GM18499 (cell line): ENCODE results near the gene INCENP.
A peak's percentile ranks its signal among the peaks of the same experiment; 100 is the strongest.
"Not testable (repeated sequence)": the region's sequence is repeated elsewhere in the genome, so short reads cannot be mapped to it uniquely, and the experiment has no call there.

Experiments
- ATAC-seq: cut with Tn5 transposase; IDR thresholded peaks from one replicate; pipeline ENCODE4 v1.9.1; 2021; ENCODE audit warnings: moderate number of reproducible peaks; ENCODE audit not compliant: insufficient read depth, unreplicated experiment

Gene INCENP

GRCh38 chr11:62123669-62124185, at the start of gene INCENP:
Gene INCENP, plus strand, starts transcription at chr11:62124011. Its CDS starts 4,151 bp downstream, at chr11:62128162.
- ATAC-seq = peak; percentile 91

DNA sequence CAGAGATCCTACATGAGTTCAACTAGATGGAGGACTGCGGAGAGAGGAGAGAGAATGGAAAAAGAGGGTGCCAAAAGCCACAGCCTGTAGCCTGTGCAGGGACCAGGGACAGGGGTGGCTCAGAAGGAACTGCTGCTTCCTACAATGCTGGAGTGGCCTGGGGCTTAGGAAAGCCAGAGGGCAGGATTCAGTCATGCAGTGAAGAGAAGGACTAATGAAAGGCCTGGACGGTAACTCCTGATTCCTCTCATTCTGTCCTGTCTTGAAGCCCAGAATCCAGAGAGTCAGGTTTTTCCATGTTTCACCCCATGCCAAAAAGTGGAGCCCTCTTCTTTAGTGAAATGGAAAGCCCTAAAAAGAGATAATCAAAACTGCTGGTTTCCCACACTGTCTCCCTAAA, 48.4 kb upstream of the INCENP start:
- ATAC-seq = no peak

DNA sequence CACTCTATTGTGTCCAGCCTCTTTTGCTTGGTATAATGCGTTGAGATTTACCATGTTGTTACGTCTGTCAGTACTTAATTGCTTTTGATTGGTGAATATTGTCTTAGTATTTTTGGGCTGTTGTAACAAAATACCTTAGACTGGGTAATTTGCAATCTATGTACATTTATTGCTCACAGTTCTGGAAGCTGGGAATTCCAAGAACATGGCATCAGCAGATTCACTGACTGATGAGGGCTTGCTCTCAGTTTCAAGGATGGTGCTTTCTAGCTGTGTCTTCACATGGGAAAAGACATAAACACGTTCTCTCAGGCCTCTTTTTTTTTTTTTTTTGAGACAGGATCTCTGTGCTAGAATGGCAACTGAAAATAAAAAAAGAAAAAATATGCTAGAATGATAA, 46.7 kb upstream of the INCENP start:
- ATAC-seq = no peak

DNA sequence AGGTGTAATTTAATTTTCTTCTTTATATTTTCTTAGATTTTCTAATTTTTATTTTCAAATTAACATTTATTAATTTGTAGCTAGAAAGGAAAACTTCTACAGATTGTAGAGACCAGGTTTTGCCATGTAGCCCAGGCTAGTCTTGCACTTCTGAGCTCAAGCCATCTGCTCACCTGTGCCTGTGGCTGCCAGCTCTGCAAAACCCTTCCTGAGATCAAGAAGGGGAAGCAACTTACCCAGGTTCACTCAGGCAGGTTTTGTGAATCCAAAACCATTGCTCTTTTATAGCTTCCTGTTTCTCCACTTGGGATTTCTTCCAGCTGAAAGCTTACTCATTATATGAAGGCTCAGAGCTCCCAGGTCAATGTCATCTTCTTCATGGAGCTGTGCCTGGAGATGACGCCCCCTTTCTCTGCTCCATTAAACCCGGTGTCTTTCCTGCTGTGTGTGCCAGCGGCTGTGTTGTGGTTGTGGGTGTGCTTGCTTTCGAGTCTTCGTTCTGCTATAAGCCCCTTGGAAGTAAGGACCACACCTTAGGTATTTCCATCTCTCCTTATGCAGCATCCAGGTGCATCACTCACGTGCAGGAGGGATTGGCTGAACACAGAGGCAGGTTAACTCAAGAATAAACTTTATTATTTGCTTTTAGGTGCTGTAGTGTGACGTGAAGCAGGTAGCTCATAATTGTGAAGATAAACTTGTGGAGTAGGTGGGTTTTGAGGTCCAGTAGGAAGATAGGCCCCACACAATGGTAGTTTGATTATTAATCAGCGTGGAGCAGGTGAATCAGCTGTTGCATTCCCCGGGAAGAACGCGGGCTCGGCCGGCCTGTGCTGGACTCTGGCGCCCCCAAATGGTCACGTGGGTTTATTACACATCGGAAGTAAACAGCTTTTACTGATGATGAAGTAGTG, 42.2 kb upstream of the INCENP start:
- ATAC-seq = no peak

- no peak for ATAC-seq
These were observed 41.5 kb upstream of the INCENP start for GRCh38 chr11:62082292-62082657.

DNA sequence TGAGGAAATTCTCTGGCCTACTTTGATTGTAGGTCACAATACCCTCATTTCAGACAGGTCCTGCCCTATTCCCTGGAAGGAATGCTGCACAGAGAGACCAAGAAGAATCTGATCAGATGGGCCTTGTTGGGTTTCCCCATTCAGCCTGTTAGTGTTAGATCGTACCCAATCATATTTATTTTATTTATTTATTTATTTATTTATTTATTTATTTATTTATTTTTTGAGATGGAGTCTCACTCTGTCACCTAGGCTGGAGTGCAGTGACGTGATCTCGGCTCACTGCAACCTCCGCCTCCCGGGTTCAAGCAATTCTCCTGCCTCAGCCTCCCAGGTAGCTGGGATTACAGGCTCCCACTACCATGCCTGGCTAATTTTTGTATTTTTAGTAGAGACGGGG, 39.0 kb upstream of the INCENP start:
- not testable (repeated sequence) for ATAC-seq

DNA sequence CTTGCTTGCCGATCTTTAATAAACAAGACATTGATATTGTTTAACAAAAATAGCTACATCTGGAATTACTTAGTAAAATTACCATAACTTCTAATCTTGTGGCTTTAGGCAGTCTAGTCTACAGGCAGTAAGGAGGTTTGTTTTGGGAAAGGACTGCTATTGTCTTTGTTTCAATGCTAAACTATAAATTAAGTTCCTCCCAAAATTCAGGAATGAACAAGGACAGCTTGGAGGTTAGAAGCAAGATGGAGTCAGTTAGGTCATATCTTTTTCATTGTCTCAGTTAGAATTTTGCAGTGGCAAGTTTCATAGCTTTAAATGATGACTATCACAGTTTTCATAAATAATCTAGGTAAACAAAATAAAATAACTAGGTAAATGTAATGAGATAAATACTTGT, 36.1 kb upstream of the INCENP start:
- no peak for ATAC-seq

DNA sequence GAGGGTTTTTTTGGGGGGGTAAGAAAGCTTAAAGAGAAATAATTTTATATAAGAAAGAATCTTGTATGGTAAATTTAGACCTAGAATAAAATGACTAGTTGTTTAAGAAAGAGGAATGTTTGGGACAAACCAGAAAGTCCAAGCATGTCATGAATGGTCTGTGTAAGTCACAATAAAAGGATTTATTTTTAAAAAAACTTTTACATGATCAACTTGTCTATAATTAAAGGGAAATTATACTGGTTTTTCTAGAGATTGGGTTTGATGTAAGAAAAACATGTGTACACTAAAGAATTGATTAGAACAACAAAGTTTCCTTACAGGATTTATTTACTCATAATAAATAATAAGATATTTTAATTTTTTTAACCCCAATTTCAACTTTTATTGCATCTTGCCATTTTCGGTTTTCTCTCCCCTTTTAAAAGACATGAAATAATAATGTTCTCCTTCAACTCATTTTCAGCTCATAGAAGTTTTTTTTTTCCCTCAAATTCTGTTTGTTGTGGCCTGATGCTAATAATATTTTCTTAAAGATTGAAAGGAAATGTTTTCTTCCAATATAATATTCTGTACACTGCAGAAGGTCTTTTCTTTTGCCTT, 35.4 kb upstream of the INCENP start:
- no peak for ATAC-seq

- ATAC-seq = no peak
These were observed 20.7 kb upstream of the INCENP start for GRCh38 chr11:62103141-62103540.

DNA sequence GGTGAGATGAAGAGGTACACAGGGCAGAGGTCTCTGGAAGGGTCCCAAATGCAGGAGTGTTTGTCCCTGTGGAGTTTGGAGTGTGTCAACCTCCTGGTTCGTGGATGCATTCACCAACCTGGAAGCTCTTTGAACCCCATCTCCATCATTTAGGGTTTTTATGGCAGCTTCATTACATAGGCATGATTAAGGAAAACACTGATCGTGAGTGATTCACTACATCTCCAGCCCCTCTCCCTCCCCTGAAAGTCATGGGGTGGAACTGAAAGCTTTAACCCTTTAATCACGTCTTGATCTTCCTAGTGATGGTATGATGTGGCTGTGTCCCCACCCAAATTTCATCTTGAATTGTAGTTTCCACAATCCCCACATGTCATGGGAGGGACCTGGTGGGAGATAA, 19.8 kb upstream of the INCENP start:
- ATAC-seq = no peak

GRCh38 chr11:62104816-62105653, 18.8 kb upstream of the INCENP start:
- no peak for ATAC-seq

- ATAC-seq = no peak
These were observed 18.1 kb upstream of the INCENP start for GRCh38 chr11:62105667-62106191.

- no peak for ATAC-seq
These were observed 15.6 kb upstream of the INCENP start for GRCh38 chr11:62108017-62108750.

GRCh38 chr11:62108971-62109404, 14.8 kb upstream of the INCENP start:
- ATAC-seq = no peak

DNA sequence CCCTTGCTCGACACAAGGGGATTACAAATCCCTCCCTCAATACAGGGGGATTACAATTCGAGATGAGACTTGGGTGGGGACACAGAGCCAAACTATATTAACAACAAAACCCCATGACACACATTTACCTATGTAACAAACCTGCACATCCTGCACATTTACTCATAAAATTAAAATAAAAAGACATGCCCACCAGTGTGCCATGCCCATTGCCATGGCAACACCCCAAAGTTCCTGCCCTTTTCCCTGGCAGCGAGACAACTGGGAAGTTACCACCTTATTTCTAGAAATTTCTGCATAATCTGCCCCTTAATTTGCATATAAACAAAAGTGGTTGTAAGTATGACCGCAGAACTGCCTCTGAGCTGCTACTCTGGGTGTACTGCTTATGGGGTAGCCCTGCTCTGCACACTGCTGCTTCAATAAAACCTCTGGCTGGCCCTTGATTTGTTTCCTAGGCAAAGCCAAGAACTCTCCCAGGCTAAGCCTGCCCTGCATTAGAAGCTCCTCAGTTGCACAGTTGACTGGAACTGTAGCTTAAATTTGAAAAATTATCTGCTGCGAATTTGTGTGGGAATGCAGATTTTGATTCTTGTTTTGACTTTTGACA, 8.6 kb upstream of the INCENP start:
- ATAC-seq = no peak

- no peak for ATAC-seq
These were observed 7.4 kb upstream of the INCENP start for GRCh38 chr11:62116451-62116850.

DNA sequence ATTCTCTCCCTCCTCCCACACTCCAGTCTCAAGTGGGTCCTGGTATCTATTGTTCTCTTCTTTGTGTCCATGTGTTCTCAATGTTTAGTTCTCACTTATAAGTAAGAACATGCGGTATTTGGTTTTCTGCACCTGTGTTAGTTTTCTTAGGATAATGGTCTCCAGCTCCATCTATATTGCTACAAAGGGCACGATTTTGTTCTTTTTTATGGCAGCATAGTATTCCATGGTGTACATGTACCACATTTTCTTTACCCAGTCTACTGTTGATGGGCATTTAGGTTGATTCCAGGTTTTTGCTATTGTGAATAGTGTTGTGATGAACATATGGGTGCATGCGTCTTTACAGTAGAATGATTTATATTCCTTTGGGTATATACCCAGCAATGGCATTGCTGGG, 4.2 kb upstream of the INCENP start:
- no peak for ATAC-seq

GRCh38 chr11:62120001-62120400, 3.8 kb upstream of the INCENP start:
- no peak for ATAC-seq

DNA sequence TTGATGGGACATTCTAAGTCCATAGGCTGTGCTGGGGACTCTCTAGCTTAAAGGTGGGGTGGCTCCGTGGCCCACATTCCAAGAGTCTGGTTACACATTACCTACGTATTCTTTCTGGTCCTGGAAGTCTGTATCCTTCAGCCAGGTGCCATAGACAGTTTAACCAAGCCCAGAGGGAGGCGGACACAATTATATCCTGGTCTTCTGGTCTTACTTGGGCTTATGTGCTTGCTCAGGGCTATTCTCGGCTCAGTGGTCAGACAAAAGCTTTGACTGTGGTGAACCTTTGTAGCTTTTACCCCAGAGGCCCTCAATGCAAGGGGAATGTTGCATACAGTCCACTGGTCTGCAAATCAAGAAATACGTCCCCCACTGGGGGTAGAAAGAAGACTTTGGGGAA, 3.4 kb upstream of the INCENP start:
- ATAC-seq = no peak
